Measurements from ENCODE around the gene RPL29. TPM values are rescaled to one million over a fixed set of nuclear protein-coding genes. Genes with fewer than 3 reads are reported as not detected.

RPL29 gene
- total RNA-seq, 1 experiment from 2014 or later: 696 TPM

DNA sequence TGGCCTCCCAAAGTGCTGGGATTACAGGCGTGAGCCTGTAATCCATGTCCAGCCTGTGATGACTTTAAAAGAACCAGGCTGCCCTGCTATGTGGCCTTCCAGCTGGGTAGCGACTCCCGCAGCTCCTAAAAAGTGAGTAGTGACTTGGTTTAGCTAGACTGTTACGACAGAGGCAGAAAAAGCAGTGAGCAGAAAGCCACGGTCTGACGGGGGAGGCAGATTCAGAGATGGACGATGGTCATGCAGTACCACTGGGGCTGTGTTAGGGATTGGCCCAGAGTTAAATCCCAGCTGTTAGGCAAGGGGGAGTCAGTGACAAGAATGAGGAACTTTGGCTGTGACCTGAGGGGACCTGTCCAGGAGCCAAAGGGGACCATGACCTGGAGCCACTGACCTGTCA lies 3.1 kb upstream of the RPL29 start:
- DNase-seq (ENCODE audit: low read depth, low spot score) (no peak), ATAC-seq (no peak)
- Histone ChIP-seq H3K4me1 (ENCODE audit: control insufficient read depth, insufficient read depth, low read length) (peaks cover 14% of the 10 kb centered on the region), H3K27me3 (ENCODE audit: control insufficient read depth, insufficient read depth, low read length) (no peaks in the 10 kb centered on the region), H3K9me3 (ENCODE audit: control insufficient read depth, insufficient read depth, low read depth, low read length) (no peaks in the 10 kb centered on the region), H3K4me3 (ENCODE audit: low read depth in 2 of 2, low read length in 2 of 2) (no peak overlapping the region), H3K27ac (ENCODE audit: low read length) (no peak overlapping the region), H3K36me3 (ENCODE audit: control insufficient read depth, insufficient read depth, low read length) (peaks cover 13% of the 10 kb centered on the region)
- CTCF ChIA-PET: no interaction called here
- intact Hi-C loops (cut with micrococcal nuclease; ENCODE audit: unreplicated experiment) (no loop called here), in situ Hi-C loops (cut with HindIII; ENCODE audit: low pct_unique_long_range_greater_than_20kb, low sequenced_read_pairs) (no loop called here)
- no peak for TF ChIP-seq CTCF (IDR thresholded peaks at IDR 0.05)
- TF ChIP-seq REST (IDR thresholded peaks at IDR 0.05; ENCODE audit: insufficient read depth in 1 of 2, low read depth in 2 of 2, low read length in 1 of 2): no peak
- no peak for TF ChIP-seq TCF7L2 (IDR thresholded peaks at IDR 0.05; ENCODE audit: low read depth, low read length)
- no peak for TF ChIP-seq POLR2AphosphoS5 (IDR thresholded peaks at IDR 0.05; ENCODE audit: low read depth, low read length)
- no peak for TF ChIP-seq SIN3A (IDR thresholded peaks at IDR 0.05; ENCODE audit: borderline replicate concordance, insufficient read depth, low read depth, low read length)
- no TSS peak for BruUV-seq (replicated peaks)
- POLR2A ChIA-PET: no interaction called here

DNA sequence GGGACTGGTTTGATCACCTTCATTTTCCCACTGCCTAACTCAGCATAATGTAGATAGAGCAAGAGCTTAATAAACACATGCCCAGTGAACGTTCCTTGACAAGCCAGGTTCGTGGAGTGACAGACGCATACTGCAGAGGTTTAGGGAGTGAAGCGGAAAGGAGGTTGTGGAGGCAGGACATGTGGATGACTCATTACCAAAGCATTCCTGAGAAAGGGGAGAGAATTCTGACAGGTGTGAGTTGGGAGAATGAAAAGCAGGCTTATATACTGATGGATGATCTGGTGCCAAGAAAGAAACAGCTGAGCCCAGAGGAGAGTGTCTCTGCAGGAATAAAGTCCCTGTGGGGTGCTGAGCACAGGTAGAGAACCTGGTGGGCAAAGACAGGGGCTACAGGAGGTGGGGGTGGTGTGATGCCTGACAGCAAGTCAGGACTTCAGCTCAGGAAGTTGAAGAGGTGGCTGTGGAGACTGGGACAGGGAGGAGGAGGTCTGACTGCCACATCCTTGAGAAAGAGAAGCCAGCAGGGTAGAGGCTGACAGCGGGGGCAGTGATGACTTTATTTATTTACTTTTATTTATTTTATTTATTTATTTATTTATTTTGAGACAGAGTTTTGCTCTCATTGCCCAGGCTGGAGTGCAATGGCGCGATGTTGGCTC lies 2.4 kb upstream of the RPL29 start:
- no peaks in the 10 kb centered on the region for H3K9me3 ChIP-seq (ENCODE audit: control insufficient read depth, insufficient read depth, low read depth, low read length)
- DNase-seq (ENCODE audit: low read depth, low spot score) (no peak), ATAC-seq (no peak)
- BruUV-seq (replicated peaks): no TSS peak
- TF ChIP-seq POLR2AphosphoS5 (IDR thresholded peaks at IDR 0.05; ENCODE audit: low read depth, low read length): no peak
- TF ChIP-seq REST (IDR thresholded peaks at IDR 0.05; ENCODE audit: insufficient read depth in 1 of 2, low read depth in 2 of 2, low read length in 1 of 2): no peak
- no peak for TF ChIP-seq CTCF (IDR thresholded peaks at IDR 0.05)
- TF ChIP-seq TCF7L2 (IDR thresholded peaks at IDR 0.05; ENCODE audit: low read depth, low read length): no peak
- H3K27me3 ChIP-seq (ENCODE audit: control insufficient read depth, insufficient read depth, low read length): no peaks in the 10 kb centered on the region
- no peak overlapping the region for H3K27ac ChIP-seq (ENCODE audit: low read length)
- peaks cover 18% of the 10 kb centered on the region for H3K4me1 ChIP-seq (ENCODE audit: control insufficient read depth, insufficient read depth, low read length)
- ChIA-PET CTCF (no interaction called here), POLR2A (no interaction called here)
- in situ Hi-C loops (cut with HindIII; ENCODE audit: low pct_unique_long_range_greater_than_20kb, low sequenced_read_pairs) (no loop called here), intact Hi-C loops (cut with micrococcal nuclease; ENCODE audit: unreplicated experiment) (no loop called here)
- H3K4me3 ChIP-seq (ENCODE audit: low read depth in 2 of 2, low read length in 2 of 2): no peak overlapping the region
- peaks cover 13% of the 10 kb centered on the region for H3K36me3 ChIP-seq (ENCODE audit: control insufficient read depth, insufficient read depth, low read length)

Data from Panc1 (cell line).